NCI-H510A (cell line): Measurements from ENCODE around the gene CBFA2T3.

Experiments
- DNase-seq: peaks from one replicate; lab custom pipeline; 2025; lab: John Stamatoyannopoulos, UW

CBFA2T3 gene

DNA sequence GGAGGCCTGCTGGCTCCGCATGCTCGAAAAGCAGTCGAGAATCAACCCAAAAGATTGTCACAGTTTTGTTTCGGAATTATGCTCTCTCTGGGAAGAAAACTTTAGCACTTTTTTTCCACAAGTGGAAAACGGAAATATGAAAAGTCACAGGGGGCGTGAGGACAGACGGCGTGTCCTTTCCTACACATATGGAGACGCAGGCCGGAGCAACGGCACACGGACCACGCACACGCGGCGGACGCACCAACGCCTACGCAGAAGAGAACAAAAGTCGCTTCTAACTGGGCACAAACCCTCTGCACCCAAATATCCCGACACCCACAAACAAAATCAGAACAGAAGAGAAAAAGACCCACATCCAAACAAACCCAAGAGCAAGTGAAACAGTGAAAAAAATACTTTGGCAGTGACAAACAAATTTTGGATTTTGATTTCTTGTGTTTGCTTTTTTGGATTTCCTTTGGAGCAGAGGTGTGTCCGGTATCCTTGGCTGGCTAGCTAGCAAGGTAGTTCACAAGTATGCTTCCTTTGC is 101.2 kb downstream of the CBFA2T3 start:
- DNase-seq = no peak

- no peak for DNase-seq
These were observed 101.9 kb downstream of the CBFA2T3 start for GRCh38 chr16:88874938-88875599.

- no peak for DNase-seq
These were observed 104.2 kb downstream of the CBFA2T3 start for GRCh38 chr16:88872650-88873331.

DNA sequence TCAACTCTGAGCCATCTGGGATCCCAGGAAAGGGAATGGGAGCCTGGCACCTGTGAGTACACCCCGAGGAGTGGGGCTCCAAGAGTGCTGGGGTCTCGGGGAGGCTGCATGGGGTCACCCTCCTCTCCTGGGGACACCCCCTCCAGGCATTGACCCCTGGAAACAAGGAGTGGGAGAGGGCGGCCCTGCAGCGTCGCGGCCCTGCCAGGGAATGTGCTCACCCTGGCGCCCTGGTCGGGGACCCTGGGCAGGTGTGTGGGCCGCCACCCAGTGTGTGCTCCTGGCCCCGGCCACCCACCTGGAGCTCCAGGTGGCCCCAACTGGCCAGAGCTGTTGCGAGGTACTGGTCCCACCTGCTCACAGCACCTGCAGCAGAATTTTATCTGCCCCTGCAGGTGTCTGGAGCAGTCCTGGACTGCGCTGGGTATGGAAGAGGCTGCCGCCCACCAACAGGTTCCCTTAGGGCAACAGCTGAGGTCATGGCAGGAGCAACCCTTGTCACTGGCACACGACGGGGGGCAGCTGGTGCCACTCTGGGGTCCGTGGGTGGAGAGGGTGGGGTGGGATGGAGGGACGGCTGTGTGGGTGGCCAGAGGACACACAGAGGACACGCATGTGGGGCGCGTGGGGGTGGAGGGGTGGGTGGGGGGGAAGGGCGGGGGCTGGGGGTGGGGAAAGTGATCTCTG is 105.1 kb downstream of the CBFA2T3 start:
- DNase-seq = no peak

DNA sequence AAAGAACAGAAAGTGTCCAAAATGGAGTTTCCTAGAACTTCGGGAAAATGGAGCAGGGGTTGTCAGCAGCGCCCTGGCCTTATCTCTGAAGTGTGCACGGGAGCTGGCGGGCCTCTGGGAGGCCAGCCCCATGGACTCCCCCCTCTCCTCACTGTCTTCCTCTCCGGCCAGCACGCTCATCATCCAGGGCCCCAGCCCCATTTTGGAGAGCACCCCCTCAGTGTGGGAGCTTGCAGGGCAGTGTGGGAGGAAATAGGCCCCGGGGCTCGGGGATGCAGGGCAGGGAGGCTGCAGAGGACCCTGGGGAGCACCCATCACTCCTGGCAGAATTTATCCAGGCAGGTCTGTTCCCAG is 105.7 kb downstream of the CBFA2T3 start:
- DNase-seq = no peak

DNA sequence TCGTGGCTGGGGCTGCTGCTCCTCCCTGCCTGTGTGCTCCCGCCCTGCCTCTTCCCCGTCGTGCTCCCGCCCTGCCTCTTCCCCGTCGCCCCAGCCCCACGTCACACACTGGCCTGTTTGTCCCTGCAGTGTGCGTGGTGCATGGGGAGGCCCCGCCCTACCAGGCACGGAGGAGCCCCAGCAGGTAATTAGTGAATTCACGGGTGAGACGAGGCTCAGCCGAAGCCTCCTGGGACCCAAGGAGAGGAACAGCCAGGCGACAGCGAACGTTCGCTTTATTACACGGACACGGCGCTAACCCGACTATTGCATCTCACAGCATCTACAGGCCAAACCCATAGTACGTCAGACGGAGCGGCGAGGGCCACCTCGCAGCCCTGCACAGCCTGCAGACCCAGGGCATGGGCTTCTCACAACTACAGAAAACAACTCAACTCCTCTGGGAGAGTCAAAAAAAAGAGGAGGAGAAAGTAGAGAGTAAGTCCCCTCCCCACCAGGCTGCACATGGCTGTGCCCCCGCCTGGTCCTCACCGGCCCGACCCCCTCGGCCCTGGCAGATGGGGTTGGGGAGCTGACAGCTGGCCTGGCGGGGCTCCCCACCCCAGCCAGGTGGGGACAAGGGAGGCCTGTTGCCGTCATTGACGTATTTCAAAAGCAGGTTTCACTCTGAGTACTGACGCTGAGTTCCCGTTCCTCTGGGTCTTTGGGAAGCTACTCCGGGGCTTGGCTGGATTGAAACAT is 106.2 kb downstream of the CBFA2T3 start:
- no peak for DNase-seq

- DNase-seq = no peak
These were observed 107.4 kb downstream of the CBFA2T3 start for GRCh38 chr16:88869673-88869980.

- no peak for DNase-seq
These were observed 107.9 kb downstream of the CBFA2T3 start for GRCh38 chr16:88868974-88869672.

GRCh38 chr16:88867581-88868246 is 109.3 kb downstream of the CBFA2T3 start:
- DNase-seq = no peak

GRCh38 chr16:88866151-88866920 is 110.7 kb downstream of the CBFA2T3 start, which contains the start of gene PABPN1L:
Gene PABPN1L, minus strand, starts transcription at chr16:88866660. Its CDS starts 54 bp downstream, at chr16:88866606.
- no peak for DNase-seq

DNA sequence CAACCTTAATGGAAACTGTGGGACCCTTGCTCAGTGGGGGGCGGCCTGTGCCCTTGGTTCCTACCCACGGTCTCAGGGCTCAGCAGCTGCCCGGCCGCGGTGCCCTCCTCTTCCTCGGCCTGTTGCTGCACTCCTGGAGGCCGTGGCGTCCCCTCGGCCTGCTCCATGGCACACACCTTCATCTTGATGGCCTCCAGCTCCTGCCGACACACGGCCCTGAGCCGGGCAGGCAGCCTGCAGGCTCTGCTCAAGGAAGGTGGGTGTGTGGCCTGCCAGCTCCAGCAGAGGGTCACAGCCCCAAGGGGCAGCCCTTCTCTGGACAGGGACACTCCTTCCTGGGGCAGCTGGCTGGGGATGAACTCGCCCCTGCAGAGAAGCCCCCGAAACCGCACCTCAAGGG is 111.3 kb downstream of the CBFA2T3 start:
- DNase-seq = no peak

- no peak for DNase-seq
These were observed 111.7 kb downstream of the CBFA2T3 start for GRCh38 chr16:88865310-88865709.

DNA sequence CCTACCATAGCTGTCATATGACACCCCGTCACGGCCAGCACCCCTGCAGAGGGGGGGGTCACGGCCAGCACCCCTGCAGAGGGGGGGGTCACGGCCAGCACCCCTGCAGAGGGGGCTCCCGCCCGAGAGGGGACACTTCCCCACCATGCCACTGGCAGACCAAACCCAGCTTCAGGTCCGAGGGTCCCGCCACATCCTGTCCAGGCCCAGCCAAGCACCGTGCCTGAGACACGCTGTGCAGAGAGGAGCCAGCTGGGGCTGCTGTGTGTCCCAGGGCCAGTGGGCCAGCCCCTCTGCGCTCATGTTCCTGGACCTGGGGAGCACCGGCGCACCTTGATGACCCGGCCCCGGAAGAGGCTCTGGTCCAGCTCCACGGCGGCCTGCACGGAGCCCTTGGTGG is 112.5 kb downstream of the CBFA2T3 start:
- DNase-seq = no peak

DNA sequence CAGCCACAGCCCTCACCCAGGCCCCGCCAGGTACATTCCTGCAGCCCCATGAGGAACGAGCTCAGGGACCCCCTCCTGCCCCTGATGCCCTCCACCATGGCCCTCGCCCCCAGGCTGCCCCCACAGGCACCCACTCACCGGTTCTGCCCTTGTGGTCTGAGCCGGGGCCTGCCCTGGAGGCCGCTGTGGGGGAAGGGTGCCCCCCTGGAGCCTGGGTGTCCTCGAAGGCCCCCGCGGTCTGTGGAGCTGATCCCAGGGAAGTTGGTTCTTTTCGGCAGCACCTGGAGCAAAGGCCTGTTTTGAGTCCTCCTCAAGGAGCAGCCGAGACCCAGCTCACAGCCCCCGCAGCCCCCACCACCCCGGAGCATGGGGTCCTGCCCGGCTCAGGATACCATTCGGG is 112.9 kb downstream of the CBFA2T3 start:
- no peak for DNase-seq

- DNase-seq = no peak
These were observed 113.6 kb downstream of the CBFA2T3 start for GRCh38 chr16:88863426-88863825.

DNA sequence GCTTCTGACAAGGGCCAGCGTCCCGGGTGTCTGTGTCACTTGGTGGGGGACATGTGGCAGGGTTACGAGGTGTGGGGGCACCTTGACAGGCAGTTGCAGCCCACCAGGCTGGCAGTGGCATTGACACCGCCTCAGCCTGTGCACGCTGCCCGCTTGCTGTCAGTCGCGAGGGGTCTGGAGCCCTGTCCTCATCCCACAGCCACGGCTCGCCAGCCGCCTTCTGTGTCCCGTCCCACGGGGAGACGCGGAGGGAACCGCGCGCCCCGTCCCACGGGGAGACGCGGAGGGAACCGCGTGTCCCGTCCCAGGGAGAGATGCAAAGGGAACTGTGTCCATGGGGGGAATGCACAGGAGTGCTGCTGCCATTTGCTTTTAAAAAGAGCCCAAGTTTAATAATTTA is 114.0 kb downstream of the CBFA2T3 start:
- DNase-seq = no peak

DNA sequence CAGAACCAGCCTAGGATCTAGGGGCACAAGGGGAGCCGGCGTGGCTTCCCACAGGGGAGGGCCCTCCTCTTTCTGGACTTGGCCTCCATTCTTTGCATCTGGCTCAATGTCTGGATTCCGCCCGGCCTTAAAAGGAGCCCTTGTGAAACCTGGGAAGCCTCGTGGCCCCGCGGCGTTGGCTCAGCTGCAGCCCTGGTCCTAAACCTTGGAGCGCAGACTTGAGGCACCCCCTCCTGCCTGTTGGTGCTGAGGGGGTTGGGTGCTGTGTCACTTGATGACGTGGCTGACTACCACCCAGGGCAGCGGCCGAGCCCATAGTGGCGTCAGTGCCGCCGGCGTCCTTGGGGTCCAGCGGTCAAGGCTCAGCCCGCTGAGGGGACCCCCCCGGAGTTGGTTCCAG is 115.6 kb downstream of the CBFA2T3 start:
- DNase-seq = no peak

DNA sequence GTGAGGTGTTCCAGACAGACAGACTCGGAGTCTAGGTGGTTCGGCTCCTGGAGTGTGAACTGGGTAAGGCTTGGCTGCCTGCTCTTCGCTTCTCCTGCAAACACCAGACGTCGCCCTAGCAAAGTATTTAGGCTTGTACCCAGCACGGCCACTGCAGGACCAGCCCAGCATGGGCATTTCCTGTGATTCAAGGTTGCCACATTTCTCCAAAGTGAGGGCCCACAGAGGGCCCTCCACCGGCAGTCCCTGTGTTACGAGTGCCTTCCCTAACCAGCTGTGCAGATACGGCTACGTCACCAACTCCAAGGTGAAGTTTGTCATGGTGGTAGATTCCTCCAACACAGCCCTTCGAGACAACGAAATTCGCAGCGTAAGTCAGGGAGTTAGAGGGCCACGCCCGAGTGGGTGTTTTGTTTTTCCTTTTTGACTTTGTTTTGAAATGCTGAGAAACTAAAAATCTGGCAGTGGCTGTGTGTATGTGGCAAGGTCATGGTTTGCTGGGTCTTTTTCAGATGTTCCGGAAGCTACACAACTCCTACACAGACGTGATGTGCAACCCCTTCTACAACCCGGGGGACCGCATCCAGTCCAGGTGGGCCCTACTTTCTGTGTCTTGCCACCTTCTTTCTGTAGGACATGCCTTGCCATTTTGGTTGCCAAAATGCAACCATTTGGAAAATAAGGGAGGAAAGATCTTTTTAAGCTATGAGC is 117.5 kb downstream of the CBFA2T3 start:
- DNase-seq = no peak

GRCh38 chr16:88857728-88858339 is 119.2 kb downstream of the CBFA2T3 start:
- no peak for DNase-seq
